SU-DHL-6 (cell line): ENCODE measurements around the gene VWA8.

Experiments
- H2AFZ ChIP-seq: fragments of 200-600 bp; sonication (generic); 2 replicates; pipeline ENCODE4 v1.6.1; 2014; ENCODE audit warnings: low read depth, mild to moderate bottlenecking, moderate library complexity, mixed read lengths, antibody characterized with exemption, low read length; ENCODE audit not compliant: severe bottlenecking
- H3F3A ChIP-seq: fragments of 200-600 bp; shearing (Covaris generic); 2 replicates; pipeline ENCODE4 v1.6.0; 2016; ENCODE audit warnings: antibody characterized with exemption, mild to moderate bottlenecking; ENCODE audit not compliant: insufficient read depth
- H3K27ac ChIP-seq: fragments of 200-600 bp; sonication (generic); 2 replicates; pipeline ENCODE4 v1.5.1; 2016; ENCODE audit warnings: low read depth, mild to moderate bottlenecking, low read length, moderate library complexity, mixed read lengths
- H3K27me3 ChIP-seq: fragments of 200-600 bp; sonication (generic), shearing (Covaris generic); 2 replicates; pipeline ENCODE4 v1.6.0; 2014; ENCODE audit warnings: mild to moderate bottlenecking, low read length
- H3K36me3 ChIP-seq: fragments of 200-600 bp; sonication (generic); 2 replicates; pipeline ENCODE4 v1.6.1; 2014; ENCODE audit warnings: mild to moderate bottlenecking, low read length, mixed read lengths
- H3K4me2 ChIP-seq: fragments of 300-600, 200-600 bp; shearing (Covaris generic), sonication (generic); 2 replicates; pipeline ENCODE4 v1.6.0; 2014; ENCODE audit warnings: low read length, low read depth, mild to moderate bottlenecking; ENCODE audit not compliant: poor library complexity, severe bottlenecking
- H3K4me3 ChIP-seq: fragments of 200-600 bp; sonication (generic); 2 replicates; pipeline ENCODE4 v1.5.1; 2014; ENCODE audit warnings: antibody characterized with exemption, low read length, mild to moderate bottlenecking, mixed read lengths; ENCODE audit not compliant: insufficient read depth, poor library complexity, severe bottlenecking
- H3K79me2 ChIP-seq: fragments of 200-600 bp; sonication (generic); 2 replicates; pipeline ENCODE4 v1.6.1; 2014; ENCODE audit warnings: mild to moderate bottlenecking, low read length, moderate library complexity; ENCODE audit not compliant: insufficient read depth
- H3K9ac ChIP-seq: fragments of 200-600 bp; sonication (generic); 2 replicates; pipeline ENCODE4 v1.7.0; 2014; ENCODE audit warnings: mild to moderate bottlenecking, low read length
- H3K9me2 ChIP-seq: fragments of 200-600 bp; sonication (generic); replicated peaks from 2 replicates; pipeline ENCODE4 v1.6.1; 2014; ENCODE audit warnings: low read length; ENCODE audit not compliant: insufficient read depth
- H3K9me3 ChIP-seq: fragments of 200-600 bp; sonication (generic); 2 replicates; pipeline ENCODE4 v1.6.1; 2014; ENCODE audit warnings: low read length, mixed read lengths; ENCODE audit not compliant: insufficient read depth
- H4K20me1 ChIP-seq: fragments of 200-600 bp; sonication (generic); 2 replicates; pipeline ENCODE4 v1.6.1; 2014; ENCODE audit warnings: low read depth, mild to moderate bottlenecking, antibody characterized with exemption, low read length, moderate library complexity, mixed read lengths
- EZH2phosphoT487 ChIP-seq: fragments of 200-600 bp; sonication (generic), shearing (Covaris generic); conservative IDR thresholded peaks from 2 replicates; pipeline ENCODE4 v1.6.1; 2018; ENCODE audit warnings: mild to moderate bottlenecking, antibody characterized with exemption, low read length, moderate library complexity, mixed read lengths
- TF ChIP-seq, protein P1 (sequence below): fragments of 200-600 bp; sonication (generic); IDR thresholded peaks from one replicate; pipeline ENCODE4 v1.5.1; 2017; ENCODE audit warnings: antibody characterized with exemption, mild to moderate bottlenecking, low read length, moderate library complexity; ENCODE audit not compliant: insufficient read depth, poor library complexity, severe bottlenecking

VWA8 gene

DNA sequence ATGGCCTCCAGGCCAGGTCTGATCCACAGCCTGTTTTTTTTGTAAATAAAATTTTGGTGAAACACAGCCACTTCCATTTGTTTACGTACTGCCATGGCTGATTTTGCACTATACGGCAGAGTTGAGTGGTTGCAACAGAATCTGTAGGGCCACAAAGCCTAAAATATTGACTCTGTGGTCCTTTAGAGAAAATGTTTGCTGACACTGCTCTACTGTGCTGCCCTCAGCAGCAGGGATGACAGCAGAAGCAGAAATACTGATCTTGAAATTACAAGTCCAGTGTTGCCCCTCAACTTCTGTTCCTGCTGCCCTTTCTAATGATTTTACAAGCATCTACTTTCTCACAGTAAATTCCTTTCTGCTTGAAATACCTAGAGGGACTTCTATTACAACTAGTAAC is 258.4 kb downstream of the VWA8 start:
- Histone ChIP-seq H3K27ac (no peak overlapping the region), H3K4me3 (no peak overlapping the region), H2AFZ (no peak overlapping the region), H3K9me2 (no peaks in the 10 kb centered on the region), H3F3A (no peaks in the 10 kb centered on the region), H3K79me2 (no peaks in the 10 kb centered on the region), H3K9me3 (no peaks in the 10 kb centered on the region), H3K36me3 (0 out of 2 replicates have a peak, but pooled peaks cover 5% of the 10 kb centered on the region), H4K20me1 (no peaks in the 10 kb centered on the region), H3K4me2 (no peak overlapping the region), H3K27me3 (no peaks in the 10 kb centered on the region), H3K9ac (no peak overlapping the region)
- TF ChIP-seq, protein P1, sequence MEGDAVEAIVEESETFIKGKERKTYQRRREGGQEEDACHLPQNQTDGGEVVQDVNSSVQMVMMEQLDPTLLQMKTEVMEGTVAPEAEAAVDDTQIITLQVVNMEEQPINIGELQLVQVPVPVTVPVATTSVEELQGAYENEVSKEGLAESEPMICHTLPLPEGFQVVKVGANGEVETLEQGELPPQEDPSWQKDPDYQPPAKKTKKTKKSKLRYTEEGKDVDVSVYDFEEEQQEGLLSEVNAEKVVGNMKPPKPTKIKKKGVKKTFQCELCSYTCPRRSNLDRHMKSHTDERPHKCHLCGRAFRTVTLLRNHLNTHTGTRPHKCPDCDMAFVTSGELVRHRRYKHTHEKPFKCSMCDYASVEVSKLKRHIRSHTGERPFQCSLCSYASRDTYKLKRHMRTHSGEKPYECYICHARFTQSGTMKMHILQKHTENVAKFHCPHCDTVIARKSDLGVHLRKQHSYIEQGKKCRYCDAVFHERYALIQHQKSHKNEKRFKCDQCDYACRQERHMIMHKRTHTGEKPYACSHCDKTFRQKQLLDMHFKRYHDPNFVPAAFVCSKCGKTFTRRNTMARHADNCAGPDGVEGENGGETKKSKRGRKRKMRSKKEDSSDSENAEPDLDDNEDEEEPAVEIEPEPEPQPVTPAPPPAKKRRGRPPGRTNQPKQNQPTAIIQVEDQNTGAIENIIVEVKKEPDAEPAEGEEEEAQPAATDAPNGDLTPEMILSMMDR, result no peak
- TF ChIP-seq EZH2phosphoT487, result no peak

GRCh38 chr13:41701676-41702075 is 259.2 kb downstream of the VWA8 start:
- H3K27me3 ChIP-seq, result no peaks in the 10 kb centered on the region
- H3K4me2 ChIP-seq, result no peak overlapping the region

GRCh38 chr13:41700790-41701310 is 260.1 kb downstream of the VWA8 start:
- Histone ChIP-seq H3K9ac (no peak overlapping the region), H3K36me3 (0 out of 2 replicates have a peak, but pooled peaks cover 5% of the 10 kb centered on the region), H3K4me2 (no peak overlapping the region), H3F3A (no peaks in the 10 kb centered on the region), H3K27me3 (no peaks in the 10 kb centered on the region), H2AFZ (no peak overlapping the region), H3K9me3 (no peaks in the 10 kb centered on the region), H3K27ac (no peak overlapping the region), H3K79me2 (no peaks in the 10 kb centered on the region), H3K4me3 (no peak overlapping the region), H4K20me1 (no peaks in the 10 kb centered on the region), H3K9me2 (no peaks in the 10 kb centered on the region)
- no peak for TF ChIP-seq EZH2phosphoT487
- TF ChIP-seq, protein P1, result no peak

More at GRCh38 chr13:41701676-41702075, 259.2 kb downstream of the VWA8 start:
- Histone ChIP-seq H3K4me3 (no peak overlapping the region), H3K36me3 (0 out of 2 replicates have a peak, but pooled peaks cover 5% of the 10 kb centered on the region), H4K20me1 (no peaks in the 10 kb centered on the region), H3K79me2 (no peaks in the 10 kb centered on the region), H3K9ac (no peak overlapping the region), H3K9me2 (no peaks in the 10 kb centered on the region), H2AFZ (no peak overlapping the region), H3F3A (no peaks in the 10 kb centered on the region), H3K9me3 (no peaks in the 10 kb centered on the region), H3K27ac (no peak overlapping the region)
- no peak for TF ChIP-seq EZH2phosphoT487

- H3K9me3 ChIP-seq, result no peaks in the 10 kb centered on the region
- no peak overlapping the region for H3K4me3 ChIP-seq
- 0 out of 2 replicates have a peak, but pooled peaks cover 5% of the 10 kb centered on the region for H3K36me3 ChIP-seq
- TF ChIP-seq, protein P1, result no peak
- TF ChIP-seq EZH2phosphoT487, result no peak
- H3K27me3 ChIP-seq, result no peaks in the 10 kb centered on the region
- H3K9me2 ChIP-seq, result no peaks in the 10 kb centered on the region
- H3K4me2 ChIP-seq, result no peak overlapping the region
- no peak overlapping the region for H3K27ac ChIP-seq
- H4K20me1 ChIP-seq, result no peaks in the 10 kb centered on the region
- H2AFZ ChIP-seq, result no peak overlapping the region
- H3F3A ChIP-seq, result no peaks in the 10 kb centered on the region
- H3K9ac ChIP-seq, result no peak overlapping the region
- no peaks in the 10 kb centered on the region for H3K79me2 ChIP-seq
Observed at GRCh38 chr13:41699759-41700158, 261.1 kb downstream of the VWA8 start.
